ENCODE results near the gene PPM1H.

DNA sequence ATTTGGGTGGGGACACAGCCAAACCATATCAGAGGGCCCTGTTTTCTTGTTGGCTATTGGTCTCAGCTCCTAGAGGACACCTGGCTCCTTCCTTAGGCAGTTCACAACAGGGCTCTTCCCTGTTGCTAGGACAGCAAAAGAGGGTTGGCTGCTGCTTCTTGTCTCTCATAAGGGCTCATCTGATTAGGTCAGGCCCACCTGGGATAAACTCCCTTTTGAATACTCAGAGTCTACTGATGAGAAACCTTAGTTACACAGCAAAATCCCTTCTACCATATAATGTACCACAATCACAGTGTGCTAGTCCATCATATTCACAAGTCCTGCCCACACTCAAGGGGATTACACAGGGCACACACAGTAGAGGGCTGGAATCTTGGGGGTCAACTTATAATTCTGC is 49.7 kb downstream of the PPM1H start:
- no peak for TF ChIP-seq EGR1 (IDR thresholded peaks at IDR 0.05)
- TF ChIP-seq, protein P1, sequence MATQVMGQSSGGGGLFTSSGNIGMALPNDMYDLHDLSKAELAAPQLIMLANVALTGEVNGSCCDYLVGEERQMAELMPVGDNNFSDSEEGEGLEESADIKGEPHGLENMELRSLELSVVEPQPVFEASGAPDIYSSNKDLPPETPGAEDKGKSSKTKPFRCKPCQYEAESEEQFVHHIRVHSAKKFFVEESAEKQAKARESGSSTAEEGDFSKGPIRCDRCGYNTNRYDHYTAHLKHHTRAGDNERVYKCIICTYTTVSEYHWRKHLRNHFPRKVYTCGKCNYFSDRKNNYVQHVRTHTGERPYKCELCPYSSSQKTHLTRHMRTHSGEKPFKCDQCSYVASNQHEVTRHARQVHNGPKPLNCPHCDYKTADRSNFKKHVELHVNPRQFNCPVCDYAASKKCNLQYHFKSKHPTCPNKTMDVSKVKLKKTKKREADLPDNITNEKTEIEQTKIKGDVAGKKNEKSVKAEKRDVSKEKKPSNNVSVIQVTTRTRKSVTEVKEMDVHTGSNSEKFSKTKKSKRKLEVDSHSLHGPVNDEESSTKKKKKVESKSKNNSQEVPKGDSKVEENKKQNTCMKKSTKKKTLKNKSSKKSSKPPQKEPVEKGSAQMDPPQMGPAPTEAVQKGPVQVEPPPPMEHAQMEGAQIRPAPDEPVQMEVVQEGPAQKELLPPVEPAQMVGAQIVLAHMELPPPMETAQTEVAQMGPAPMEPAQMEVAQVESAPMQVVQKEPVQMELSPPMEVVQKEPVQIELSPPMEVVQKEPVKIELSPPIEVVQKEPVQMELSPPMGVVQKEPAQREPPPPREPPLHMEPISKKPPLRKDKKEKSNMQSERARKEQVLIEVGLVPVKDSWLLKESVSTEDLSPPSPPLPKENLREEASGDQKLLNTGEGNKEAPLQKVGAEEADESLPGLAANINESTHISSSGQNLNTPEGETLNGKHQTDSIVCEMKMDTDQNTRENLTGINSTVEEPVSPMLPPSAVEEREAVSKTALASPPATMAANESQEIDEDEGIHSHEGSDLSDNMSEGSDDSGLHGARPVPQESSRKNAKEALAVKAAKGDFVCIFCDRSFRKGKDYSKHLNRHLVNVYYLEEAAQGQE (IDR thresholded peaks at IDR 0.05; ENCODE audit: low read depth), result no peak
- TF ChIP-seq, protein P2, sequence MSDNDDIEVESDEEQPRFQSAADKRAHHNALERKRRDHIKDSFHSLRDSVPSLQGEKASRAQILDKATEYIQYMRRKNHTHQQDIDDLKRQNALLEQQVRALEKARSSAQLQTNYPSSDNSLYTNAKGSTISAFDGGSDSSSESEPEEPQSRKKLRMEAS (IDR thresholded peaks at IDR 0.05), result no peak
- no peak for TF ChIP-seq TAF1 (IDR thresholded peaks at IDR 0.05; ENCODE audit: low read depth)
- no peak for TF ChIP-seq YY1 (IDR thresholded peaks at IDR 0.05; ENCODE audit: low read depth)
- no peak for TF ChIP-seq CREB1 (IDR thresholded peaks at IDR 0.05; ENCODE audit: low read depth)
- no peak for TF ChIP-seq CEBPB (IDR thresholded peaks at IDR 0.05)
- TF ChIP-seq TEAD4 (IDR thresholded peaks at IDR 0.05), result no peak
- TF ChIP-seq NFIC (IDR thresholded peaks at IDR 0.05), result no peak
- no peak for TF ChIP-seq ZBTB7A (IDR thresholded peaks at IDR 0.05; ENCODE audit: low read depth)

Data from Ishikawa (cell line).